Prostate gland (tissue), 2 donors: ENCODE measurements around the gene GNB1. TPM values are rescaled to one million over a fixed set of nuclear protein-coding genes. Genes with fewer than 3 reads are reported as not detected.

Source experiments
- DNase-seq: peaks from one replicate; pipeline ENCODE4 v3.0.0-alpha.2; 2019; ENCODE audit warnings: low spot score
- H3K27ac ChIP-seq, 2 donors: fragments of 200-600 bp; sonication (generic); 2 replicates each; pipeline ENCODE4 v1.5.1; 2017 to 2019
- H3K27me3 ChIP-seq: fragments of 200-600 bp; sonication (generic); replicated peaks from 2 replicates; pipeline ENCODE4 v1.5.1; 2019; ENCODE audit not compliant: insufficient read depth
- H3K36me3 ChIP-seq, 2 donors: fragments of 200-600 bp; sonication (generic); 1 replicate in 1 of 2; 2 replicates in 1 of 2; pipeline versions ENCODE4 v1.5.1 to v1.8.1; 2017 to 2019
- H3K4me1 ChIP-seq: fragments of 200-600 bp; sonication (generic); replicated peaks from 2 replicates; pipeline ENCODE4 v1.5.1; 2019
- H3K4me3 ChIP-seq, 2 donors: fragments of 200-600 bp; sonication (generic); 2 replicates each; pipeline ENCODE4 v1.5.1; 2017 to 2019
- H3K9me3 ChIP-seq: fragments of 200-600 bp; sonication (generic); 2 replicates; pipeline ENCODE4 v1.5.1; 2017
- CTCF ChIP-seq, 4 experiments: fragments of 200-600 bp in 2 of 4; fragments of 450-650 bp in 2 of 4; sonication (generic) in 2 of 4; IDR thresholded peaks; 1 replicate in 3 of 4; 2 replicates in 1 of 4; pipeline ENCODE4 v1.5.1; 2016 to 2019; ENCODE audit warnings: antibody characterized with exemption in 4 of 4, mild to moderate bottlenecking in 2 of 4, moderate library complexity in 2 of 4
- POLR2A ChIP-seq: fragments of 450-650 bp; IDR thresholded peaks from one replicate; pipeline ENCODE4 v1.6.1; 2016; ENCODE audit warnings: antibody characterized with exemption, mild to moderate bottlenecking
- POLR2AphosphoS5 ChIP-seq: sonication (generic); formaldehyde crosslinking; IDR thresholded peaks from one replicate; pipeline ENCODE4 v1.6.1; 2017; ENCODE audit warnings: antibody characterized with exemption
- WGBS: methylation state at CpG from one replicate; pipeline ENCODE4 v1.1.5; 2018; 5-methylcytosine and 5-hydroxymethylcytosine counted together
- intact Hi-C: fragments of 100-400 bp; cut with DNase I; formaldehyde crosslinking; loops from one replicate; pipeline ENCODE4 v1.14.2; 2022
- total RNA-seq, 2 donors: library from RNA; depleted of rRNA; stranded (reverse); fragments of >200 nt; gene quantifications; one replicate each; pipeline ENCODE4 v1.1.0, GENCODE V29; 2016

The GNB1 gene
- total RNA-seq, 2 donors from 2014 or later, result 163 to 233 TPM

GRCh38 chr1:1799716-1800115, 91.2 kb downstream of the GNB1 start:
- Histone ChIP-seq H3K36me3 (no peaks in the 10 kb centered on the region), H3K9me3 (no peaks in the 10 kb centered on the region), H3K4me1 (no peaks in the 10 kb centered on the region), H3K27ac (no peak overlapping the region), H3K4me3 (no peak overlapping the region), H3K27me3 (no peaks in the 10 kb centered on the region)
- TF ChIP-seq POLR2AphosphoS5 (no peak), CTCF (IDR thresholded peaks at IDR 0.05) (no peak), POLR2A (no peak)
- 74% methylated on average over 5 of the region's 5 CpGs for WGBS
- intact Hi-C loops, result no loop called here
- no peak for DNase-seq

- H3K27ac ChIP-seq, result no peak overlapping the region
- no peaks in the 10 kb centered on the region for H3K9me3 ChIP-seq
- H3K4me3 ChIP-seq, result no peak overlapping the region
- H3K4me1 ChIP-seq, result no peaks in the 10 kb centered on the region
- DNase-seq, result no peak
- H3K36me3 ChIP-seq, result no peaks in the 10 kb centered on the region
- no peak for TF ChIP-seq POLR2A
- no peak for TF ChIP-seq CTCF (IDR thresholded peaks at IDR 0.05)
- TF ChIP-seq POLR2AphosphoS5, result no peak
- intact Hi-C loops, result no loop called here
- H3K27me3 ChIP-seq, result no peaks in the 10 kb centered on the region
- 86% methylated on average over 11 of the region's 11 CpGs for WGBS
These were observed 93.1 kb downstream of the GNB1 start for GRCh38 chr1:1797731-1798341.

- intact Hi-C loops, result no loop called here
- Histone ChIP-seq H3K27ac (no peak overlapping the region), H3K4me1 (no peaks in the 10 kb centered on the region), H3K36me3 (peaks cover 0 to 5% of the 10 kb centered on the region in 2 donors), H3K27me3 (no peaks in the 10 kb centered on the region), H3K4me3 (no peak overlapping the region), H3K9me3 (no peaks in the 10 kb centered on the region)
- WGBS, result 90% methylated on average over 5 of the region's 5 CpGs
- TF ChIP-seq CTCF (IDR thresholded peaks at IDR 0.05), result no peak
- TF ChIP-seq POLR2AphosphoS5, result no peak
- TF ChIP-seq POLR2A, result no peak
- DNase-seq, result no peak
These were observed 94.4 kb downstream of the GNB1 start for GRCh38 chr1:1796466-1796865.

- Histone ChIP-seq H3K36me3 (peaks cover 3 to 6% of the 10 kb centered on the region in 2 donors), H3K27me3 (no peaks in the 10 kb centered on the region), H3K4me1 (no peaks in the 10 kb centered on the region), H3K27ac (no peak overlapping the region), H3K4me3 (no peak overlapping the region), H3K9me3 (no peaks in the 10 kb centered on the region)
- WGBS, result 92% methylated on average over 10 of the region's 10 CpGs
- no peak for DNase-seq
- no peak for TF ChIP-seq POLR2A
- TF ChIP-seq POLR2AphosphoS5, result no peak
- TF ChIP-seq CTCF (IDR thresholded peaks at IDR 0.05), result no peak
- intact Hi-C loops, result loop anchor here (2.0 kb wide), 1 partner anchor 20 kb away; no protein-coding TSS in a partner anchor
These were observed 95.9 kb downstream of the GNB1 start for GRCh38 chr1:1794999-1795398.

- H3K27me3 ChIP-seq, result no peaks in the 10 kb centered on the region
- H3K9me3 ChIP-seq, result no peaks in the 10 kb centered on the region
- TF ChIP-seq POLR2AphosphoS5, result no peak
- no peak for TF ChIP-seq POLR2A
- no peak for TF ChIP-seq CTCF (IDR thresholded peaks at IDR 0.05)
- DNase-seq, result no peak
- WGBS, result 87% methylated on average over 17 of the region's 17 CpGs
- H3K27ac ChIP-seq, result no peak overlapping the region
- H3K4me3 ChIP-seq, result no peak overlapping the region
- H3K4me1 ChIP-seq, result no peaks in the 10 kb centered on the region
- peaks cover 9 to 11% of the 10 kb centered on the region in 2 donors for H3K36me3 ChIP-seq
- intact Hi-C loops, result loop anchor here (2.0 kb wide), 1 partner anchor 21 kb away; no protein-coding TSS in a partner anchor
These were observed 97.2 kb downstream of the GNB1 start for GRCh38 chr1:1793481-1794244.
